T-helper 2 cell treated with Interferon-gamma antibody and Interleukin-4, amounts not matched to agents 100 ng/mL and 5 ng/mL, for 36 hours (primary cell): ENCODE results near the gene GSTP1. TPM values are rescaled to one million over a fixed set of nuclear protein-coding genes. Genes with fewer than 3 reads are reported as not detected.
"Not testable (repeated sequence)": the region's sequence is repeated elsewhere in the genome, so short reads cannot be mapped to it uniquely, and the experiment has no call there.

Experiments
- intact Hi-C: fragments of 100-400 bp; cut with micrococcal nuclease; formaldehyde crosslinking; loops from one replicate; pipeline ENCODE4 v1.15.1; 2023
- total RNA-seq: library from RNA; stranded (reverse); gene quantifications from 2 replicates; pipeline ENCODE4 v1.2.3, GENCODE V29; 2022

The GSTP1 gene
- total RNA-seq, 1 donor from 2014 or later = 289 TPM

GRCh38 chr11:67613313-67613959 lies 29.8 kb downstream of the GSTP1 start:
- intact Hi-C loops = no loop called here

GRCh38 chr11:67613960-67614715 lies 30.5 kb downstream of the GSTP1 start:
- intact Hi-C loops = loop anchor here (1.0 kb wide), 2 partner anchors 8 to 15 kb away; partner anchors contain the start of genes NDUFV1 and NUDT8

- intact Hi-C loops = loop anchor here (1.0 kb wide), 2 partner anchors 9 to 14 kb away; partner anchors contain the start of genes NDUFV1 and NUDT8
Observed at GRCh38 chr11:67614730-67615714, 31.4 kb downstream of the GSTP1 start.

- intact Hi-C loops = no loop called here
Observed at GRCh38 chr11:67615728-67616430, 32.3 kb downstream of the GSTP1 start.

- intact Hi-C loops = no loop called here
Observed at GRCh38 chr11:67616431-67617242, 33.0 kb downstream of the GSTP1 start.

- intact Hi-C loops = no loop called here
Observed at GRCh38 chr11:67617243-67617953, 33.8 kb downstream of the GSTP1 start.

- intact Hi-C loops = not testable (repeated sequence)
Observed at GRCh38 chr11:67618901-67619659, 35.5 kb downstream of the GSTP1 start.

GRCh38 chr11:67619683-67620618 lies 36.3 kb downstream of the GSTP1 start:
- intact Hi-C loops = not testable (repeated sequence)

- intact Hi-C loops = not testable (repeated sequence)
Observed at GRCh38 chr11:67620621-67621020, 37.0 kb downstream of the GSTP1 start.

- intact Hi-C loops = not testable (repeated sequence)
Observed at GRCh38 chr11:67621928-67622327, 38.3 kb downstream of the GSTP1 start.

- intact Hi-C loops = not testable (repeated sequence)
Observed at GRCh38 chr11:67622905-67623304, 39.3 kb downstream of the GSTP1 start.

- intact Hi-C loops = not testable (repeated sequence)
Observed at GRCh38 chr11:67623795-67624194, 40.2 kb downstream of the GSTP1 start.

- intact Hi-C loops = not testable (repeated sequence)
Observed at GRCh38 chr11:67626131-67626833, 42.7 kb downstream of the GSTP1 start.

- intact Hi-C loops = no loop called here
Observed at GRCh38 chr11:67626970-67627369, 43.4 kb downstream of the GSTP1 start.

- intact Hi-C loops = no loop called here
Observed at GRCh38 chr11:67627441-67627811, 43.8 kb downstream of the GSTP1 start.

GRCh38 chr11:67627812-67628624 lies 44.4 kb downstream of the GSTP1 start:
- intact Hi-C loops = loop anchor here (2.0 kb wide), 1 partner anchor 21 kb away; the partner anchor contains the start of gene NDUFV1
